Pancreas (tissue), 10 donors: ENCODE data around the gene ADPRHL1. TPM values are rescaled to one million over a fixed set of nuclear protein-coding genes. Genes with fewer than 3 reads are reported as not detected.

ENCODE experiments used
- ATAC-seq, 4 donors: fragments of 200-7000 bp; cut with Tn5 transposase; one replicate each; pipeline versions ENCODE4 v1.8.0 to v1.9.1; 2020; ENCODE audit warnings: mild to moderate bottlenecking in 4 of 4, moderate library complexity in 4 of 4
- DNase-seq, 6 donors: peaks; one replicate each; pipeline ENCODE4 v3.0.0-alpha.2; 2020
- FAIRE-seq: peaks from 2 replicates; lab custom pipeline; 2012; peaks lifted over from hg19 to GRCh38; lab: Jason Lieb, UNC
- H3K27ac ChIP-seq, 4 donors: fragments of 200-600 bp; sonication (generic); 1 replicate in 3 of 4; 2 replicates in 1 of 4; pipeline versions ENCODE4 v1.5.0 to v1.8.0; 2020
- H3K27me3 ChIP-seq, 4 donors: fragments of 200-600 bp; one replicate each; pipeline ENCODE4 v1.8.0; 2021
- H3K36me3 ChIP-seq, 3 donors: fragments of 200-600 bp; sonication (generic) in 1 of 3; one replicate each; pipeline versions ENCODE4 v1.5.0 to v1.8.0; 2020 to 2021
- H3K4me1 ChIP-seq, 3 donors: fragments of 200-600 bp; one replicate each; pipeline ENCODE4 v1.8.0; 2021
- H3K4me3 ChIP-seq, 4 donors: fragments of 200-600 bp; sonication (generic) in 2 of 4; one replicate each; pipeline versions ENCODE4 v1.5.0 to v1.8.0; 2020 to 2021
- H3K9me3 ChIP-seq, 4 donors: fragments of 200-600 bp; one replicate each; pipeline ENCODE4 v1.8.0; 2021
- CTCF ChIP-seq, 4 donors: fragments of 200-600 bp; sonication (generic) in 3 of 4; IDR thresholded peaks; one replicate each; pipeline versions ENCODE4 v1.5.0 to v1.8.0; 2021; ENCODE audit warnings: antibody characterized with exemption in 4 of 4
- WGBS, 2 donors: extraction: QIAGEN DNeasy Blood & Tissue Kit; methylation state at CpG; one replicate each; pipeline ENCODE4 v1.1.7; 2013; 5-methylcytosine and 5-hydroxymethylcytosine counted together
- intact Hi-C, 3 donors: fragments of 100-400 bp; cut with DNase I; formaldehyde crosslinking; loops; one replicate each; pipeline versions ENCODE4 v1.11.1 to v1.14.2; 2022
- polyA plus RNA-seq, 2 donors: library from polyadenylated mRNA; stranded (reverse); fragments of 200-250 nt; gene quantifications; one replicate each; pipeline ENCODE4 v1.2.3, GENCODE V29; 2013
- total RNA-seq, 6 donors: library from RNA; stranded (reverse); fragmentation: NEBNext Ultra II Directional in 4 of 6; extraction: Animal tissue kit (Norgen Biotek cat#: 25700) in 4 of 6; gene quantifications; one replicate each; pipeline versions ENCODE4 v1.2.1 to v1.2.4, GENCODE V29; 2021 to 2023
- donor health status: healthy with polysubstance abuse.
- donor health status: DM: no; HTN: no; CAD: no; lungs with moderate emphysema.
- donor health status: DM: no; HTN: no; CAD: no.
- donor health status: control.
- donor health status: control.
- donor health status: Bipolar disorder and iron deficiency.
- donor health status: DM: yes; HTN: yes; CAD: no.
- donor health status: DM: no; HTN: no; CAD: no.
- donor health status: DM: no; HTN: no; CAD: no.
- donor health status: DM: yes; HTN: yes; CAD: no.

The ADPRHL1 gene
- total and polyA plus RNA-seq, 8 donors = 1.2 to 6.0 (median 3.0) TPM

GRCh38 chr13:113465300-113465699, 12.0 kb upstream of the ADPRHL1 start:
- Histone ChIP-seq H3K9me3 (no peaks in the 10 kb centered on the region), H3K27me3 (no peaks in the 10 kb centered on the region), H3K4me3 (no peak overlapping the region), H3K4me1 (peaks cover 0 to 3% (median 0%) of the 10 kb centered on the region in 3 donors), H3K36me3 (peaks cover 0 to 5% (median 5%) of the 10 kb centered on the region in 3 donors), H3K27ac (no peak overlapping the region)
- ATAC-seq (no peak), FAIRE-seq (no peak), DNase-seq (no peak)
- intact Hi-C loops = no loop called here
- TF ChIP-seq CTCF (IDR thresholded peaks at IDR 0.05) = no peak
- 72 to 83% methylated on average over 4 of the region's 4 CpGs for WGBS, 2 donors

GRCh38 chr13:113464476-113464875, 11.2 kb upstream of the ADPRHL1 start:
- WGBS, 2 donors = 93 to 95% methylated on average over 16 of the region's 16 CpGs
- H3K4me3 ChIP-seq = no peak overlapping the region
- FAIRE-seq (no peak), ATAC-seq (no peak), DNase-seq (peak in 1 of 6 donors; percentile 33)
- no peaks in the 10 kb centered on the region for H3K9me3 ChIP-seq
- no peak for TF ChIP-seq CTCF (IDR thresholded peaks at IDR 0.05)
- peaks cover 0 to 13% (median 8%) of the 10 kb centered on the region in 3 donors for H3K36me3 ChIP-seq
- H3K4me1 ChIP-seq = peaks cover 0 to 3% (median 0%) of the 10 kb centered on the region in 3 donors
- intact Hi-C loops = no loop called here
- no peaks in the 10 kb centered on the region for H3K27me3 ChIP-seq
- H3K27ac ChIP-seq = no peak overlapping the region

- Histone ChIP-seq H3K27me3 (no peaks in the 10 kb centered on the region), H3K36me3 (peaks cover 0 to 32% (median 8%) of the 10 kb centered on the region in 3 donors), H3K27ac (no peak overlapping the region), H3K4me3 (no peak overlapping the region), H3K9me3 (no peaks in the 10 kb centered on the region), H3K4me1 (peaks cover 0 to 3% (median 0%) of the 10 kb centered on the region in 3 donors)
- intact Hi-C loops = no loop called here
- no peak for FAIRE-seq
- 79 to 80% methylated on average over 12 of the region's 12 CpGs for WGBS, 2 donors
- peak in 2 of 4 donors; percentile 52 to 69 for ATAC-seq
- peak in 1 of 6 donors; percentile 11 for DNase-seq
- no peak for TF ChIP-seq CTCF (IDR thresholded peaks at IDR 0.05)
These were observed 7.9 kb upstream of the ADPRHL1 start for GRCh38 chr13:113461022-113461751.

GRCh38 chr13:113460599-113460998, 7.3 kb upstream of the ADPRHL1 start:
- Histone ChIP-seq H3K27me3 (no peaks in the 10 kb centered on the region), H3K4me1 (peaks cover 0 to 3% (median 0%) of the 10 kb centered on the region in 3 donors), H3K27ac (no peak overlapping the region), H3K4me3 (no peak overlapping the region), H3K9me3 (no peaks in the 10 kb centered on the region), H3K36me3 (peaks cover 0 to 32% (median 8%) of the 10 kb centered on the region in 3 donors)
- ATAC-seq (peak in 1 of 4 donors; percentile 21), DNase-seq (peak in 1 of 6 donors; percentile 28), FAIRE-seq (no peak)
- WGBS, 2 donors = 91 to 92% methylated on average over 14 of the region's 14 CpGs
- intact Hi-C loops = no loop called here
- no peak for TF ChIP-seq CTCF (IDR thresholded peaks at IDR 0.05)

- no peak overlapping the region for H3K27ac ChIP-seq
- DNase-seq (peak in 2 of 6 donors; percentile 29 to 57), FAIRE-seq (no peak), ATAC-seq (no peak)
- H3K9me3 ChIP-seq = no peaks in the 10 kb centered on the region
- intact Hi-C loops = no loop called here
- no peak for TF ChIP-seq CTCF (IDR thresholded peaks at IDR 0.05)
- H3K36me3 ChIP-seq = peaks cover 0 to 32% (median 8%) of the 10 kb centered on the region in 3 donors
- no peak overlapping the region for H3K4me3 ChIP-seq
- 88 to 93% methylated on average over 14 of the region's 14 CpGs for WGBS, 2 donors
- no peaks in the 10 kb centered on the region for H3K27me3 ChIP-seq
- H3K4me1 ChIP-seq = peaks cover 0 to 3% (median 0%) of the 10 kb centered on the region in 3 donors
These were observed 6.8 kb upstream of the ADPRHL1 start for GRCh38 chr13:113460064-113460555.
